CD4-positive, alpha-beta T cell treated with Interleukin-15 for 1 hour (primary cell): ENCODE measurements around the gene SPRED3.
"Not testable (repeated sequence)": the region's sequence is repeated elsewhere in the genome, so short reads cannot be mapped to it uniquely, and the experiment has no call there.

Source experiments
- DNase-seq: peaks from one replicate; pipeline ENCODE4 v3.0.0-alpha.2; 2020

SPRED3 gene

GRCh38 chr19:38392707-38393308, 4.3 kb downstream of the SPRED3 start:
- DNase-seq: no peak

DNA sequence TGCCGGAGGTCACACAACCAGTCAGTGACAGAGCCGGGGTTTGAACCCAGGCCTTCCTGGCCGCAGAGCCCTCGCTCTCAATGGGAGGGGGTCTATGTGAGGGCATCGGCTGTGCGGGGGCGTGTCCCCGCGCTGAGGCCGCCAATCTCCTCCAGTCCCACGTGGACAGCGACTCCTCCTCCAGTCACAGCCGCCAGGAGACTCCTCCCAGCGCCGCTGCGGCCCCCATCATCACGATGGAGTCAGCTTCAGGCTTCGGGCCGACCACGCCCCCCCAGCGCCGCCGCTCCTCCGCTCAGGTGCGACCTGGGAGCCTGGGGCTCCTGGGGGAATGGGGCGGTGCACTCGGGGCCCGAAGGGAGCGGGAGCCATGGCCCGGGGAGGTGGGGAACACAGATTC, 6.0 kb downstream of the SPRED3 start:
- DNase-seq: peak; percentile 78

DNA sequence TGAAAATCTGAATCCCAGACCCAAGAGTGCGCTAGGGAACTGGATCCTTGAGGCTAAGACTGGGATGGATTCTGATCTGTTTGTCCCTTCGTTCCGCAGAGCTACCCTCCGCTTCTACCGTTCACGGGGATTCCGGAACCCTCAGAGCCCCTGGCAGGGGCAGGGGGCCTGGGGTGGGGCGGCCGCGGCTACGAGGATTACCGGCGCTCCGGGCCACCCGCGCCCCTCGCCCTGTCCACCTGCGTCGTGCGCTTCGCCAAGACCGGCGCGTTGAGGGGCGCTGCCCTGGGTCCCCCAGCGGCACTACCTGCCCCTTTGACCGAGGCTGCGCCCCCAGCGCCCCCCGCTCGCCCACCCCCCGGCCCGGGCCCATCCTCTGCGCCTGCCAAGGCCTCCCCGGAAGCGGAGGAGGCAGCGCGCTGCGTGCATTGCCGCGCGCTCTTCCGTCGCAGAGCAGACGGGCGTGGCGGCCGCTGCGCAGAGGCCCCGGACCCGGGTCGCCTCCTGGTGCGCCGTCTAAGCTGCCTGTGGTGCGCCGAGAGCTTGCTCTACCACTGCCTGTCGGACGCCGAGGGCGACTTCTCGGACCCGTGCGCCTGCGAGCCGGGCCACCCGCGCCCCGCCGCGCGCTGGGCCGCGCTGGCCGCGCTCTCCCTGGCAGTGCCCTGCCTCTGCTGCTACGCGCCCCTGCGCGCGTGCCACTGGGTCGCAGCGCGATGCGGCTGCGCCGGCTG, 7.1 kb downstream of the SPRED3 start:
- DNase-seq: peak; percentile 29

- DNase-seq: no peak
Measured at GRCh38 chr19:38399081-38399480, 10.6 kb downstream of the SPRED3 start.

GRCh38 chr19:38399537-38399936, 11.0 kb downstream of the SPRED3 start:
- DNase-seq: no peak

- no peak for DNase-seq
Measured at GRCh38 chr19:38400361-38400760, 11.9 kb downstream of the SPRED3 start.

DNA sequence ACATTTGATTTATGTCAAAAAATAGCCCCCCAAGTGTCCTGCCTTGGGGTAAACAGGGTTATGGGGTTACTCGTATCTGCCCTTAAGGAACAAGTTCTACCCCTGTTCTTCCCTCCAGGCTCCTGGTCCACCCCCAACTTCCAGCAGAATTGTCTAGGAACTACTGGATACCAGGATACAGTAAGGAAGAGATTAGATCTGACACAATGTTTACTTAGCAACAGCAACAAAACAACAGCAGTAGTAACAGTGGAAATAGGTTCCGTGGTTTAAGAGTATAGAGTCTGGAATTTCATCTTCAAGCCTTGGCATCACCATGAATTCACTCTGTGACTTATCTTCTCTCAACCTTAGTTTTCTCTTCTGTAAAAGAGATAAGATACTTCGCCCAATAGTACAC, 12.7 kb downstream of the SPRED3 start:
- no peak for DNase-seq

DNA sequence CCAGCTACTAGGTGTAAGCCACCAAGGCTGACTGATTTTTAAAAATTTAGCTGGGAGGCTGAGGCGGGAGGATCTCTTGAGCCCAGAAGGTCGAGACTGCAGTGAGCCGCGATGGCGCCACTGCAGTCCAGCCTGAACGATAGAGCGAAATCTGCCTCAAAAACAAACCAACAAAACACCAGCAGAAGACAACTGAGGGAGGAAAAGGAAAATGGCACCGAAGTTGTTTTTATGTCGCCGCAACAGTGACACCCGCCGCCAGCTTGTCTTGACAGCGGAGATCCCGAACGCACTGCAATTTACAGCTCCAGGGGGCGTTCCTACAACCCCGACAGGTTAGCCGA, 14.1 kb downstream of the SPRED3 start:
- DNase-seq: no peak

DNA sequence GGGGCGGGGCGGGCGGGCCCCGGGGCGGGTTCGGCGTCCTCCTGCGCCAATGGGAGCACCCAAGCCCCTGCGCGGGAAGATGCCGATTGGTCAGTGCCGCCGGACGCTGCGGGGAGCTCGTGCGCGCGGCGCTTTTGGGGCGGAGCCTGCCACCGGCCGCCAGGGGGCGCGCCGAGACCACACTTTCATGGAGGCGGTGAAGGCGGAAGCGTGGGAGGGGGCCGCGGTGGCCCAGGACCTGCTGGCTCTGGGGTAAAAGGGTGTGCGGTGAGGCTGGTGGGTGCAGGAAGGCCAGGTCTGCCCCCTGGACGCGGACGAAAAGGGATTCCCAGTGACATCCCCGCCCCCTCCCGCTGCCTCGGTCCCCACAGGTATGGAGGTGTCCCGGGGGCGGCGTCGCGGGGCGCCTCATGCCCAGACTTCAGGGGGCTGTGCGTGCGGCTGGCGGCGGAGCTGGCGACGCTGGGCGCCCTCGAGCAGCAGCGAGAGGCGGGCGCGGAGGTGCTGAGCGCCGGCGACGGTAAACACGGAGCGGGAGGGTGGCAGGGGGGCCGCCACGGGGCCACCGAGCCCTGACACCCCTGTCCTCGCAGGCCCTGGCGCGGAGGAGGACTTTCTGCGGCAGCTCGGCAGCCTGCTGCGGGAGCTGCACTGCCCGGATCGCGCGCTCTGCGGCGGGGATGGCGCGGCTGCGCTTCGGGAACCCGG, 14.6 kb downstream of the SPRED3 start, which contains the start of gene FAM98C:
Gene FAM98C (plus strand): TSS at position 127 of the 708 bp plus-strand sequence. CDS start 61 bp downstream, at position 188.
- peak; percentile 98 for DNase-seq

- DNase-seq: no peak
Measured at GRCh38 chr19:38404858-38405257, 16.4 kb downstream of the SPRED3 start.

DNA sequence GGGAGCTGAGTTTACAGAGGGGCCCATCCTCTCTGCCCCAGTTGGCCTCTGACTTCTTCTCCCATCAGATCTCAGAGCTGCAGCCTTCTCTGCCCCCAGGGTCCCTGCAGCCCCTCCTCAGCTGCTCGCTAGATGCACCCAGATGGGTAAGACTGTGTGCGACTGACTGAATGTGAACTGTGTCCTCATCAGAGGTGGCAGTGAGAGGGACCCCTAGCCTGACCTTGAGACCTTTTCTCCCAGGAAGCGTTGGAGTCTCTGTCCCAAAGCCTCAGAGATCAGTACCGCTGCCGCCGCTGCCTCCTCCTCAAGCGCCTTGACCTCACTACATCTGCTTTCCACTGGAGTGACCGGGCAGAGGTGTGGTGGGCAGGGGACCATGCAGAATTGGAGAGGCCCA, 16.8 kb downstream of the SPRED3 start:
- DNase-seq: no peak

GRCh38 chr19:38409631-38410133, 21.2 kb downstream of the SPRED3 start:
- no peak for DNase-seq

- not testable (repeated sequence) for DNase-seq
Measured at GRCh38 chr19:38410407-38410806, 21.9 kb downstream of the SPRED3 start.

DNA sequence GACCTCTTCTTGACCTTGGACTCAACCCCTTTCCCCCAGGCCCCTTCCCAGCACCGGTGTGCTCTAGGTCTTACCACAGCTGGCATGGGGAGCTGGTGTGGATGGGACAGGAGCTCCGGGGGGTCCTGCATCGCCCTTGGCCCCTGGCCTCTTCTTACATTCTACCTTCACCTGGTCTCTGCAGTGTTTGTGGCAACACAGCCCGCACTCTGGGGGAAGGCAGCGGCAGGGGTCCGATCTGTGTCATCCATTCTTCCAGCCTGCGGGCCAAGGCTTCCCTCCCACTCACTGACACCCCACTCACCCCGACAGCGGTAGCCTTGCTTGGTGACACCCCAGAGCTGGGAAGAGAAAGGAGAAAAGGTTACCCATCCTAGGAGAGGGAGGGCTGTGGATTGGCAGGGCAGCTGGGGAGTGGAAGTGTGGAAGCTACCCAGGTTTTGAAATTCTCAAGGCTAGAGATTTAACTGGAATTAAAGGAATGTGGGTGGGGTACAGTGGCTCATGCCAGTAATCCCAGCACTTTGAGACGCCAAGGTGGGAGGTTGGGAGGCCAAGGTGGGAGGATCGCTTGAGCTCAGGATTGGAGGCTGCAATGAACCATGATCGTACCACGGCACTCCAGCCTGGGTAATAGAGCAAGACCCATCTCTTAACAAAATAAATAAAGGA, 22.7 kb downstream of the SPRED3 start:
- no peak for DNase-seq

DNA sequence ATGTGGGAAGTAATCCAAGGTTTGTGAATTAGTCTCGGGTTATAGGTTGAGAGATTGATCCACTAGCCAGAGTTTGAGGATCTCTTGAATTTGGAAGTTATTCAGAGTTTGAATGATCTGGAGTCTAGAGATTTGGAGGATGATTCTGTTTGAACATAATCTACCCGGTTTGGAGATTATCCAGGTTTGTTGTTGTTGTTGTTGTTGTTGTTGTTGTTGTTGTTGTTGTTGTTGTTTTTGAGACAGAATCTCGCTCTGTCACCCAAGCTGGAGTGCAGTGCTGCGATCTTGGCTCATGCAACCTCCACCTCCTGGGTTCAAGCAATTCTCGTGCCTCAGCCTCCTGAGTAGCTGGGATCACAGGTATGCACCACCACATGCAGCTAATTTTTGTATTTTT, 23.4 kb downstream of the SPRED3 start:
- DNase-seq: not testable (repeated sequence)

- DNase-seq: no peak
Measured at GRCh38 chr19:38412491-38412890, 24.0 kb downstream of the SPRED3 start.

DNA sequence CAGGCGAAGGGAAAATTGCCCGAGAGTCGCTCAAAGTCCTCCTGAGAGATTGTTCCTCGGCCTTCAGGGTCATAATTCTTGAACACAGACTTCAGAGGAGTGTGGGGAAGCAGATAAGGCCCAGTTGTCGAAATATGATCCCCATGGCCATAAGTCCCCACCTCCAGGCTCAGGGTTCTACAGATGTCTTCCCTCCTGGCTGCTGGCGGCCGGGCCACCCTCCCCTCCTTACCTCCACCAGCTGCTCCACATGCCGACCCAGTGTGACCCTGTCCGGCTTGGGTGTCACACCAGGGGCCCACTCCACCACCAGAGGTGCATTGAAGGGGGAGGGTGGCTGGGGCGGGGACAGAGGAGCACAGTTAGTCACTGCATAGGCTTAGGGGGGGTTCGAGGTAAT, 24.5 kb downstream of the SPRED3 start:
- no peak for DNase-seq

DNA sequence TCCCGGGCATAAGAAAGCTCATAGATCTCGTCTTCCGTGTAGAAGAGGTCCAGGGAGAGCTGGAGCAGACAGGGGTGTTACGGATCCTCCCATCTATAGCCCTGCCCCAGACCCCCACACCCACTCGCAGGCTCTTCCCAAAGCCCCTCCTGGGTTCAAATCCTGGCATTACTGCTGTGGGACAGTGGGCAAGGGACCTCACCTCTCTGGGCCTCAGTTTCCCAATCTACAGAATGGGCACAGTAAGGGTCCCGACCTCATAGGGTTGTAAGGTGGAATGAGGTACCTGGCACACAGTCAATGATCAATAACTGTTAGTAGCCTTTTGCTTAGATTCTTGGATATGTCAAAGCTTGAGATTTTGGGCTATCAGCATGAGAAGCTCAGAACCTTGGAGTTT, 24.9 kb downstream of the SPRED3 start:
- no peak for DNase-seq

GRCh38 chr19:38417146-38417543, 28.6 kb downstream of the SPRED3 start:
- no peak for DNase-seq

GRCh38 chr19:38417544-38418506, 29.3 kb downstream of the SPRED3 start:
- peak; percentile 83 for DNase-seq

GRCh38 chr19:38420935-38421334, 32.4 kb downstream of the SPRED3 start:
- DNase-seq: no peak

DNA sequence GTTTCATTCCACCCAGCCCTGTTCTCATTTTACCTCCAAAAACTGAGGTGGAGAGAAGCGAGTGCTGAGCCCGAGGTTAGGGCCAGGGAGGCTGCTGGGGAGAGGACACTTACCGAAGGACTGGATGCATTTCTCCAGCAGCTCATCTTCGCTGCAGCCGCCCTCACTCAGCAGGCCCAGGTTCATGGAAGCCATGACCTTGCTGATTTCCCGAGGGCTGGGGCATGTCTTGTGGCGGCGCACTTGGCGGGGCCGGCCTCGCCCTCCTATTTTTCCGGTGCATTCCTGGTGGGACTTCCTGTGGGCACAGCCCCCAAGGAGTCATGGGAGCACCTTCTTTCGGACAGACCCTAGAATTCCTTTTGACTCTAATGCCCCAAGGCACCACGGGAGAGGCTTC, 33.4 kb downstream of the SPRED3 start:
- no peak for DNase-seq
